Inflammatory macrophage treated with lipopolysaccharide for 4 hours (primary cell): ENCODE data around the gene ANXA1.

ENCODE experiments used
- DNase-seq: peaks from one replicate; pipeline ENCODE4 v3.0.0-alpha.2; 2020

Gene ANXA1

DNA sequence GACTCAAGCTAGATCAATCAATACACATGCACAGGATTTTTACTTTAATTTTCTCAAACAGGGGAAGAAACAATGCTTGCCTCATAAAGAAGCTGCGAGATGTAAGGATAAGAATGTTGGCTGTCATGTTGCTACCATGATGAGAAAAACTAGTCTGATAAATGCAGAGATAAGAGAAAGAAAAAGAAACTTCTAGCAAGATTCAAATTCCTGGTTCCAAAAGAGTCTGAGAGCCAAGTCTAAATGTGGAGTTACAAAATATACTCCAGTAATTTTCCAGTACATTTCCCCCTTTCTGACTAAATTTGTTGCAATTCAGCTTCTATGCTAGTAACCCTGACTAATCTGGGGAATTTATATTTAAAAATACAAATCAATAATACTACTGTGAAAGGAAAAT is 10.4 kb upstream of the ANXA1 start:
- DNase-seq = no peak

DNA sequence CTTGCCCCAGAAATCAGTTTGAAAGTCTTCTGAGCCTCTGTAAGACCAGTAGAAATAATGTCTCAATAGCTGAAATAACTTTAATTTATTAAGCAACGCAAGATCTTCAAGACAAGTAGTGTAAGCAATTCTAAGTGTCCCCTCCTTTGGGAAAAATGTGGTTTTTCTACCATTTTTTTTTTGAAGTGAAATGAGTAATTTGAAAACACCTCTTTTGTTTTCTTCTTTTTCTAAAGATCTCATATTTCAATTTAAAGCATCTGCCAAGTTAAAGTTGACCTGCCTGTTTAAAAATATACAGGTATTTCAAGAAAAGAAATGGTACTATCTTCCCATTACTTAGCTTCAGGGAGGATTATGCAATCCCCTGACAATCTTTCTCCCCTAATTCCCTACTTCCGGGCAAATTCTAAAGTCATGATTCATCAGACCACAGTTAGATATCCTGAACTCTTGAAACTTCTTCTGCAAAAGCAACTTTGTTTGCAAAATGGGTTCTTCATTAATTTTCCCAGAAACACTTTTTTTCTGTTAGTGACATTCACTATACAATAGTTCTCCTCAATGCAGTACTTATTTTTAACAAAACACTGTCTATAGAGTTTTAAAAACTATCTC is 7.8 kb upstream of the ANXA1 start:
- DNase-seq = peak; percentile 79

DNA sequence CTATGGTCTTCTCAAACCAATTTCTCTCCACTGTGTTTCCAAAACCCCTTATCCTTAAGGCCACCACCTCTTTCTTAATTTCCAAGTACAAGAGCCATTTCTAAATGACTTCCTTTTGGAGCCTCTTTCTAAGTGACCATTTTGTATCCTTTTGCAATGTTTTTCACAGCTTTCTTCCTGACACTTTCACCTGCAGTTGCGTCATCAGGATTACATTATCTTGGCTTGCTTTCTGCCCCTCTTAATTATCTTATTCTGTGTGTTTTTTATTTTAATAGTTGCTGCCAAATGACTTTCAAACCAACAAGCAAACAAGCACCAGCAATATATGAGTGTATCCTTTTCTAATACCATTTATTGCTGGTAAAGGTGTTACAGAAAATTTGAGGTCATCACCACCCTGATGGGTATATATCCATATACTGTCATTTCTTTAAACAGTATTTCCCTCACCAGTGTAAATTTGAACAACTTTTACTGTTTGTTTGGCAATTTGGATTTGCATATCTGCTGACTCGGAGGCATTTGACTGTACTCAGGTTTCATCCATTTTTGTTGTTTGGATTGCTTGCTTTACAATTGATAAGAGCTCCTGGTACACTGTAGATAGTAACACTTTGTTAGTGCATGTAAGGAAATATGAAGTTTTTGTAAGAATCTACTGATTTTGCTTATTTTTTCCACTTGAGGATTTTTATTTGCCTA is 5.4 kb upstream of the ANXA1 start:
- DNase-seq = no peak

DNA sequence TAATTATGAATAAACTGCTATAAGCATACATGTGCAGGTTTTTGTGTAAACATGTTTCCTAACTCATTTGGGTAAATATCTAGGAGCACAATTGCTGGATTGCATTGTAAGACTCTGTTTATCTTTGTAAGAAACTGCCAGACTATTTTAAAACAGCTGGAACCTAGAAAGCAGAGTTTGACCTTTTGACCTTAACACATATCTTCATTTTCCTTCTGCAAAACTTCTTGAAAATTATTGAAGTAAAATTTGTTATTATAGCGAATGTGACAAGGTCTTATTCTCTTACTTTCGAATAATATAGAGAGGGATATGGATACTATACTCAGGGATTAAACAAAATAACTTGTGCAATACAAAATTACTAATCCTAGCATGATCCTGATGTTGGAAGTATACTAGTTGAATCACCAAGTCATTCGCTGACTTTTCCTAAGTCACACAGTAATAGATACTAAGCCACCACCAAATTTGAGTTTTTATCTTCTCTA is 3.2 kb upstream of the ANXA1 start:
- peak; percentile 77 for DNase-seq

DNA sequence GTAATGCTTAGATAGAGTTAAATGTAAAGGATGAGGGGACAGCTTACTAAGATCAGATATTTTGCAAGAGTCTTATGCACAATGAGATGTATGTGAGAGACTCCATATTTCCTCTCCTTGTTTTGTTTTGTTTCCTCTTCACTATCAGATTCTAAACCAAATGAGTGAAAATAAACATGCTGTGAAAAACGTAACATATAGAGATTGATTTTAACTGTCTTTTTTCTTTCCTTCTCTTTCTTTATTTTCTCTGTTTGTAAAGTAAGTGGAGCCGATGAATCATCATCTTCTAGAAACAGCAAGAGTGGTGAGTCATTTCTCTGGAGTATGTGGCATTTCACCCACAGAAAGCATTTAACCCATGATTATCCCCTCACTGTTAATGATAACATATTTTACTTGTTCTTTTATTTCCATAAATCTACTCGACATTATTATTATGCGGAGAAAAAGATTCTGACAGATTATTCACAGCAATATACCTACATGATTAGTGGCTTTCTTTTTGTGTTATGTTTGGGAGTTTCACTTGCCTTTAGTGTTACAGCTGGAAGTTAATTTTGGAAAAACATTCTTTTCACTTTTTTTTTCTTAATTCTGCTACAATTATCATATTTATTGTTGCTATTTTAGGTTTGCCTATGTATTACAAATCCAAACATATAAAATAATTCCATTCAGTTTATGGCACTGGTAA is 2.1 kb upstream of the ANXA1 start:
- peak; percentile 89 for DNase-seq

DNA sequence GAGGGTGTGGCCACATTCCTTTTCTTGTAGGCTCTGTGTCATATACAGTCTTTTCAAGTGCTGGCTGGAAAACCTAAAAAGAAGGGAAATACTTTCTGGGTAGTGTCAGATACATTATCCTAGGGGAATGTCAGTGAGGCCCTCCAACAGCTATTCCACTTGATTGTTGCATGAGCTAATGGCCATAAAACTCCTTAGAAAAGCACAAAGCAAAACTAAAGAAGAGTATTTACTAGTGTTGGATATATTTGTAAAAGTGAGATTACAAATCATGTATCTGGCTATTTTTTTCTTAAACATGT is 829 bp downstream of the ANXA1 start:
- peak; percentile 30 for DNase-seq

DNA sequence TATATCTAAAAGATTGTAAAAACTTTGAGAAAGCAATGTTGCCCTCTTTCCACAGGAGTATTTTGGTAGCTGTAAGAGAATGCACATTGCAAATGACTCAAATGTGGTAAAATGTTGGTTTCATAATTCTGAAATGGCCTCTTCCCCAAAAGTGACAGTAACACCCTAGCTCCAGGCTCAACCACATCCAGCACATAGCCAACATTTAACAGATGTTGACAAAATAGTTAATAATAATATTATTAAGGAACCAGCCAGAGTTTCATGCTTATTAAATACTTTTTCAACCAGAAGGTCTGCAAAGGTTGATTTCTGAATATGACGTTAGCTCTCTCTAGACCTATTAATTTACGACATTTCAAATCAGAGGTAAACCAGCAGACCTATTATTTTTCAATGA is 1.3 kb downstream of the ANXA1 start:
- peak; percentile 87 for DNase-seq

DNA sequence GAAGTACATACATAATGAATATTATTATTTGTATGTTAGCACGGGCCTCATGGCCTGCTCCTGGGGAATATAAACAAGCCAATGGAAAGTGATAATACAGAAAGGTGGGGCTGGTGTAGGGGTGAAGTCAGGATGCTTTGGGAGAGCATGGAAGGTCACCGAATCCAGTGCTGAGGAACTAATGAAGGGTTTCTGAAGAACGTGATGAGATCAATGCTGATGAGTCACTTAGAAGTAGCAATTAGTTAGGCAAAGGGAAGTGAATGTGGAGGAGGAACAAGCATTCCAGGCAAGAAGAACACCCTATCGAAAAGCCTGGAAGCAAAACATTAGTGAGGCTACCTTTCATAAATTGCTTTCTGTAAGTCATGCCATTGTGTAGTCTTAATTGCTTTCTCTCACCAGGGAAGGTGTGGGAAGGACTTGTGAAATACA is 2.1 kb downstream of the ANXA1 start:
- peak; percentile 83 for DNase-seq

DNA sequence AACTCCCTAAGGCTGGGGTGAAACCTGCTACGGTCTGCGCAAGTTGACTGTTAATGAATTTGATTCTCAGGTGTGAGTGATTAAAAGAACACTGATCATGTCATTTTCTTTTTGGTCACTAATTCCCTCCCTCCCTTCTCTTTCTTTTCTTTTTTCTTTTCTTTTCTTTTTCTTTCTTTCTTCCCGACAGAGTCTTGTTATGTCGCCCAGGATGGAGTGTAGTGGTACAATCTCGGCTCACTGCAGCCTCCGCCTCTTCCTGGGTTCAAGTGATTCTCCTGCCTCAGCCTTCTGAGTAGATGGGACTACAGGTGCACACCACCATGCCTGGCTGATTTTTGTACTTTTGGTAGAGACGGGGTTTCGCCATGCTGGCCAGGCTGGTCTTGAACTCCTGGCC is 2.6 kb downstream of the ANXA1 start:
- DNase-seq = no peak

DNA sequence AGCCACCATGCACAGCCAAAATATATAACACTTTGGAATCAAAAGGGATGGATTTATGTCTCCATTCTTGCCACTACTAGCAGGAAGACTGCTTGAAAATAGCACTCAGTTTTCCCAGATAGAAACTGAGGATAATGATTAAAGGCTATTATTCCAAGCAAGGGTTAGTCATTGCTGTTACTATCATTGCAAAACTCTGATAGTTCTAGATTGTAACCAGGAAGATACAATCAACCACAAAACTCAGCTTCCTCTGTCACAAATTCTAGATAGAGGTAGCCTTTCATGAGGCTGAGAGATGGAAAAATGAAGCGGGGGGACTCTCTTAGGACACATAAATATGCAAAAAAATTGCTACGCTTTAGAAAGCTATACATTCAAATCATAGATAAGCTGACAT is 3.1 kb downstream of the ANXA1 start:
- DNase-seq = peak; percentile 52

DNA sequence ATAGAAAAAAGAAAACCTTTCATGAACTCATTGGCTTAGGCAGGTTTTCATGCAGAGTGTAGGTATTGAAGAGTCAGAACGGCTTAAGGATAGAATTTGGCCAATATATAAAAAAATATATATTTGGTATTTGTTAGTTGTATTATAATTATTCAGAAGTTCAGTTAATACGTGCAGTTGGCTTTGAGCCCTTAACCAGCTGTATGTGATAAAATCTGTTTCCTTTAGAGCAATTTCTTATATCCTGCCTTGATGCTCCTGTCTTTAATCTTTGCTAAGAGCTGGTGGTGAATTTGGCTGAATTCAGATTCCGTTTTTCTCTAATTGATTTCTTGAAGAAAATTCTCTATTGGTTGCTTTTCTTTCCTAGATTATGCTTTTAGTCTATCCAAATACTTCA is 3.7 kb downstream of the ANXA1 start:
- no peak for DNase-seq

DNA sequence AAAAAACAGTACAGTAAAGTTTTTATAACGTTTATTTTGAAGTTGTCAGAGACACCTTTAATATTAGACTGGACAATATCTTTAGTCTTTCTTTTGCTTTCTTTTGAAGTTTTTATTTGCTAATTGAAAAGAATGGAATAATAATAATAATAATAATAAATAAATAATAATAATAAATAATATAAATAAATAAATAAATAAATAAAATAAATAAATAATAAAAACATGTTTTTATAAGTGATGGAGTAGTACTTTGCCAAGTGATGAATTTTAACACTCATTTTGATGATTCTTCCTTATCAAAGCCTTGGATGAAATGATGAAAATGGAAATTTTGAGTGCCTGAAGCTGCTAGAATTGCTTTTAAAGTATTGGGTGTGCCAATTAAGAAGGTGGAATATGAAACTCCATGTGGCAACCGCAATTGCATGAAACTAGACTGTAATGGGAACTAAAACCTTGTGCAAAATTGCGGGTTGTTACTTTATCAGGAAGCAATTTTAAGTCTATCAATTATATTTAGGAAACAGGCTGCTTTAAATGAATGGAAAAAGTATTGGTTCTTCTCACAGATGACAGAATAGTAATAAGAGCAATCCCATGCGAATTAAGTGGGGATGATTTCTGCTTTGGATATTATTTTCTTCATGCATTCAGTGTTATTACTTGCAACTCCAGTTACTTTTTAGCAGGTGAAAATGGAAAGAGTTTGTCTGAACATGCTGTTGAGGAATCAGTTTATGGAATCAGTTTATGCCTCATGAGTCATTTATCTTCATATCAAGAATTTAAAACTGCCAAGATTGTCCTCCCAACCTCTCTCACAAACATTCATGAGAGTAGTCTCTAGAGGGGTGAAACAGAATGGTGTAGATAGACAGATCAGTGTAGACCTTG is 4.6 kb downstream of the ANXA1 start:
- peak; percentile 81 for DNase-seq

DNA sequence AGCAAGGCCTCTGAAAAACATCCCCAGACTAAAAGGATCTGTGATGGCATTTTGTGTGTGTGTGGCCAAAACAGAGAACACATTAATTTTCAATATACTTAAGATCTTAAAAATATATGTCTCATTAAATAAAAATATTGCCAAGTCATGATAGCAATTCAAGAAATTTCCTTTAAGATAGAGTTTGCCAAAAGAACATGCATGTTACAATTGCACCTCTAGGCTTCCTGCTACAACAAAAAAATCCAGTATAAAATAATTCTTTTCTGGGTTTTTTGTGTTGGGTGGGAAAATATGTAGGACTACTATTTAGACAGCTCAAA is 5.2 kb downstream of the ANXA1 start:
- no peak for DNase-seq

DNA sequence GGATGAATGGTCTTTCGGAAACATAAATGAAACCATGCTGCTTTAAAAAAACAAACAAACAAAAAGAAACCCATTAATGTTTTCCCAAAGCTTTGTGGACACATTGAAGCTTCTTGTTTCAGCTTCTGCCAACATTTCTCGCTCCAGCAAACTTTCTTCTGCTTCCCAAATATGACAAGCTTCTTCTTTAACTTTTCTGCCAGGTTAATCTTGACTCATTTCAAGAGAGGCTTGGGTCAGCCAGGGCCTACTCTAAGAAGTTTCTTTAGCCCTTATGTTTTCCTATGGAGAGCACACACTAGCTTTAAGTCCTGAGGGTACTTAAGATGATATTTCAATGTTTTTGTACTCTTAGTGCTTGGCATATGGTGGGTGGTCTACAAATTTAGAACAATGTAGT is 6.1 kb downstream of the ANXA1 start:
- DNase-seq = no peak

DNA sequence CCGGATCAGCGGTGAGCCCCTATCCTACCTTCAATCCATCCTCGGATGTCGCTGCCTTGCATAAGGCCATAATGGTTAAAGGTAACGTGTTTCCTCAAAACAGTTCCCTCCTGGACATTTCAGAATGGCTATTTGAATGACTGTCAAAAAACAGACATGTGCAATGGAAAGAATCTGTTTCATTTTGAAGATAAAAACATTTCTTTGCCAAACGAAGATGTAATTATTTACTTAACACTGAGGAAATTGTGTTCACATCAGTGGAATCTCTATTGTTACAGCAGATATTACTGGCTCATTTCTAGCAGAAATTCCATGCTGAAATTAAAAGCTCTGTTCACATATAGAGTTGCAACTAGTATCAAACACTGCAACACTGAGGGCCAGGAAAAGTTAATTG is 7.1 kb downstream of the ANXA1 start:
- no peak for DNase-seq

DNA sequence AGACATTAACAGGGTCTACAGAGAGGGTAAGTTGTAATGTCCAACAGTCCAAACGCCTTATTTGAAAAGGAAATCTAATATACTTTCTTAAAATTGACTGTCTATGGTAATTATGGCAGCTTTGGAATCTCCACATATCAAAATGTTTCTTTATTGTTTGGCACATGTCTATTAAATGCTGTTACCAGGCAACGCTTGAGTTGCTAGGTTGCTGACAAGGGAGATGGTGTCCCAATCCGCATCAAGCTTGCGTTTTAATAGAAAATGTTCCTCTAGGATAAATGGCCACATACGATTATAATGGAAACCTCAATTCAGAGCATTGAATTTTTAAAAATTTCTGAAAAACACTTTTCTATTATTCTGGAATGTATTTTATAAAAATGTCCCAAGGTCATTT is 9.2 kb downstream of the ANXA1 start:
- DNase-seq = no peak

DNA sequence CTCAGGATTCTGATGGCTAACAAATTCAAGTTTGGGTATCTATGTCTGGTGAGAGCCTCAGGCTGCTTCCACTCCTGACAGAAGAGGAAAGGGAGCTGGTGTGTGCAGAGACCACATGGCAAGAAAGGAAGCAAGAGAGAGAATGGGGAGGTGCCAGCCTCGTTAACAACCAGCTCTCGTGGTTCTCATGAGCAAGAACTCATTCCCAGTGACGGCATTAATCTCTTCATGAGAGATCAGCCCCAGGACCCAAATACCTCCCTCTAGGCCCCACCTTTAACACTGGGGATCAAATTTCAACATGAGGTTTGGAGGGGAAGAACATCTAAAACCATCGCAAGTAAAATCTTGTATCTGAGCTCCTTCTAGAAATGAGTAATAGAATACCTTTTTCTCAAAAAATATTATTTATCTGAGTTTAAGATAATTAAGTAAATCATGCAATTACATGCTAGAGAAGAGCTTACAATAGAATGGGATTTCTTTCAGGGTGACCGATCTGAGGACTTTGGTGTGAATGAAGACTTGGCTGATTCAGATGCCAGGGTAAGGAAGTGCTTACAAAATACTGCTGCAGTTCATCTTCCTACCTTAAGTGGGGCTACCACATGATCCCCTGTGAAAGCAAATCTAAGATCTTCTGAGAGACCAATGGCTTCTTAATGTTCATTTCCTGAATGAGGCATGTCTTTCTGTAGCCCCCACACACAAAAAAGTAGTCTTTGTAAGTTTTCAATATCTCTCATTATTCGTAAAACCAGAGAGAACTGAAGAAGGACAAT is 11.5 kb downstream of the ANXA1 start:
- no peak for DNase-seq

DNA sequence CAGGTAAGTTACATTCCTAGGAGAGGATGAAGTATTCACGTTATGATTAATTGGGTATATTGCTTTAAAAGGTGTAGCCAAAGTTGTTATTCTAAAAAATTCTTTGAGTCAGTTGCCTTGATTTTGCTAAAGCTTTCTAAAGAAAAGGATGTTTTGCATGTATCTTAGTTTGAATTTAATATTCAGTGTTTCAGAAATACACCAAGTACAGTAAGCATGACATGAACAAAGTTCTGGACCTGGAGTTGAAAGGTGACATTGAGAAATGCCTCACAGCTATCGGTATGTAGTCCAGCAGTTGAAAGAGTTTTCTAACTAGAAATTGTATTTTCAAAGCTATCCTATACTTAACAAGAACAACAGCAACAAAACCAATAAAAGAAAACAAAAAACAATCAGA is 14.2 kb downstream of the ANXA1 start:
- DNase-seq = no peak

DNA sequence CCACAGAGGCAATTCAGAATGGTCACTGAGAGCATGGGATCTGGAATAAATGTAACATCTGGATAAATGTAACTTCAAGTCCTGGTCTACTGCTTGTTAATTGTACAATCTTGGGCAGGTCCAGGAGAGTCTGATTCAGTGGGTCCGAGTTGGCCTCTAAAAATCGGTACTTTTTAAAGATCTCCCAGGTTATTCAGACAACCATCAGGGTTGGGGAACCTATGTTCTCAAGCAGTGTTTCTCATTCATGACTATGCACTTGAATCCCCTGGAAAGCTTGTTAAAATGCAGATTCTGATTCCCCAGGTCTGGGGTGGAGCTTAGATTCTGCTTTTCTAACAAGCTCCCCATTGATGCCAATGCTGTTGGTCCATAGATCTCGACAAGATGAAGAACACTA is 14.8 kb downstream of the ANXA1 start:
- DNase-seq = no peak

DNA sequence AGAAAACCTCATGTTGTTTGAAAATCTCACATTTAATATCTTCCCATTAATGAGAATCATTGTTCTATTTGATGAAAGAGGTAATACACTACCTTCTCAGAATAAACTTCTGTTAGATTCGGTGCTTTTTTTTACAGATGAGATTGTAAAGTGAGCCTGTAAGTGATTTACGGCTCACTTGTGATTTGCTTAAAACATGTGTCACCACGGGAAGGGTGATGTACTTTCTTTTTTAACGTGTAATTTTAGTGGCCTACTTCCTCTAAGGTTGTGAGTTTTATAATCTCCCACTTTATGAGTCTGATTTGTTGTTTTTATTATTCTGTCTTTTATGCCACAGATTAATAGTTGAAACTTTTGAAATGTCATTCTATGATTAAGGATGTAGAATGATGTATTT is 15.9 kb downstream of the ANXA1 start:
- DNase-seq = no peak

DNA sequence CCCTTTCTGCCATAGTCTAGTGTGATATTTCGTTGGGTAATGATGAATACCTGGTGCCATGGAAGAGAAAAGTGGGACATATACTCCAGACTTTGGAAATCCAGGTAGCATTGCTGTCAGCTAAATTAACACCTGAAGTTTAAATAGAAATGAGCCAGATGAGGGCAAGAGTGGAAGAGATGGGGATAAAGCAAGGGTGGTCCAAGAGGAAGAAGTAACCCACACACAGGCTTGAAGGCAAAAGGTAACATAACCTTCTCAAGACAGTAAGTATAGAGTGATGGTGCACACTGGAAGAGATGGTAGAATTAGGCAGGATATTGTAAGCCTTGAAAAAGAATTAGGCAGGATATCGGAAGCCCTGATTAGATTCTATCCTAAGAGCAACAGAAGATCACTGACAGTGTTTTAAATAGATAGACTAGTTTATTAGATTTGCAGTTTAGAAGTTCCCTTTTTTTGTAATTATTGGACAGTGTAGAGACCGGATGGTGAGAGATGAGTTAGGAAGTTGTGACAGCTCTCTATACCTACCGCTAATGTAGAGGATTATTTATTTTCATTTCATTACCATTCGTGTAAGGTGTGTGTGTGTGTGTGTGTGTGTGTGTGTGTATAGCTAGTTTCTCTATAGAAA is 16.8 kb downstream of the ANXA1 start:
- no peak for DNase-seq
